HL-60 (cell line): ENCODE results near the gene FCRLA.

Source experiments
- GABPA ChIP-seq: IDR thresholded peaks from 2 replicates; pipeline ENCODE4 v1.6.1; 2012; ENCODE audit warnings: low read depth
- POLR2AphosphoS5 ChIP-seq: IDR thresholded peaks from 2 replicates; pipeline ENCODE4 v1.6.1; 2012; ENCODE audit warnings: low read depth

- TF ChIP-seq POLR2AphosphoS5 (peak; percentile 67), GABPA (no peak; the same call in 1 of the 2 replicates)
Observed at GRCh38 chr1:161738627-161739287, 31.7 kb downstream of the FCRLA start.
